ENCODE data around the gene NLRP10. TPM values are rescaled to one million over a fixed set of nuclear protein-coding genes. Genes with fewer than 3 reads are reported as not detected.

Gene NLRP10
- under 0.01 and 3.4 TPM in 2 replicates for total RNA-seq

DNA sequence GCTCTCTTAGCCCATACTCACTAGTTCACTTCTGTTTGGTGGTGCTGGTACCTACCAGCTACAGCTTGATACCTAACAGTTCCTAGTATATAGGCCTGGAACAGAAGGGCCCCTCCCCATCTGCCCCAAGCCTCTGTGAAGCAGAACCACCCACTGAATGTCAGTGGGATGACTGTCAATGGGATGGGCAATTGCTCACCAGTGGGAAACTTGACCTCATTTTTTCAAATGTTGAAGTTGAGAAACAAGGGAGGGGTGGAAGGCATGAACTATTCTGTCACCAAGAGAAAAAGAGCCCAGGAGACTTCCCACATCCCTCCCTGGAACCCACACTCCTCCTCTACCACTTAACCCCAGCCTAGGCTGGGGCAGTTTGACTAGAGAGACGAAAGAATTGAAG lies at the start of gene NLRP10:
TSS of gene NLRP10 (minus strand) at position 62 of the 400 bp plus-strand sequence. CDS start 1,952 bp downstream, outside the sequence.

DNA sequence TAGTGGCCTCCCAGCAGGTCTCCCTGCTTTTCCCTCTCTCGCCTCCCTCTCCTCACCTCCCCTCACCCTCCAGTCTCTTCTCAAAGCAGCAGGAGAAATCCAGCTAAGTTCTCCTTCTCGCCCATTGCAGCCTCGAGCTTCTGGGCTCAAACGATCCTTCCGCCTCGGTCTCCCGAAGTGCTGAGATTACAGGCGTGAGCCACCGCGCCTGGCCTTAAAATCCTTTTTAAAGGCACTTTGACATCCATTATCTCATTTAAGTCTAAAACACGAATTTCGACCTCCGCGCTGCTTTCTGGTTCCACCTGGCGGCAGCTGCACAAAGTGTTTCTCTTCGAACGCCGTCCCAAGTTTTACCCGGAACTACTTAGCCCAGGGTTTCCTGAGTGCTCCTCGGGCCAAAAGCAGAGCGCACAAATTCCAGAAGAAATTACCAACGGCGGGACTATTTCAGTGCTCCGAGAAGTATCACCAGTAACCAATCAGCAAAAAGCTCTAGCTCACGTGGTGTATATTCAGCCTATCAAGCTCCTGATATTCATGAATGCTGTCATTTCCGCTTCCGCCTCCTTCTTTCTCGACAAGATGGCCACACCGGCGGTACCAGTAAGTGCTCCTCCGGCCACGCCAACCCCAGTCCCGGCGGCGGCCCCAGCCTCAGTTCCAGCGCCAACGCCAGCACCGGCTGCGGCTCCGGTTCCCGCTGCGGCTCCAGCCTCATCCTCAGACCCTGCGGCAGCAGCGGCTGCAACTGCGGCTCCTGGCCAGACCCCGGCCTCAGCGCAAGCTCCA lies 21.7 kb upstream of the NLRP10 start, which contains the start of gene EIF3F:
TSS of gene EIF3F (plus strand) at position 570 of the 792 bp plus-strand sequence. CDS start at position 586, 16 bp downstream.

DNA sequence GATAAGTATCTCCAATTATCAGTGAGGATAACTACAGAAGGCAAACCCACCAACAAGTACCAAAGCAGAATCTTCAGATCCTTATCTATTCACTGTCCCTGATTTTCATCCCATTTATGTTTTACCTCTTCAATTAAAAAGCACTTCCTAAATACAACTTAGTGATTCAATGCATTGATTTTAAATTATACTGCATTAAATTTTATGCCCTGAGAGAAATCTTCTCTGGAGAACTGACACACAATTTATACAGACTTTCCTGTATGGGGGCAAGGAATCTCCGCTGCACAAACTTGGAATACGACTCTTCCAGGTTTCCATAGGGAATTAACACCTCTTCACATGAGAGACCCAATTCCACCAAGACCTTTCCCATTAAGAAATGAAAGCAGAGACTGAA lies 23.6 kb downstream of the NLRP10 start, which contains the start of gene OR10A3:
TSS of gene OR10A3 (minus strand) at position 101 of the 400 bp plus-strand sequence. CDS start 2,188 bp downstream, outside the sequence.

DNA sequence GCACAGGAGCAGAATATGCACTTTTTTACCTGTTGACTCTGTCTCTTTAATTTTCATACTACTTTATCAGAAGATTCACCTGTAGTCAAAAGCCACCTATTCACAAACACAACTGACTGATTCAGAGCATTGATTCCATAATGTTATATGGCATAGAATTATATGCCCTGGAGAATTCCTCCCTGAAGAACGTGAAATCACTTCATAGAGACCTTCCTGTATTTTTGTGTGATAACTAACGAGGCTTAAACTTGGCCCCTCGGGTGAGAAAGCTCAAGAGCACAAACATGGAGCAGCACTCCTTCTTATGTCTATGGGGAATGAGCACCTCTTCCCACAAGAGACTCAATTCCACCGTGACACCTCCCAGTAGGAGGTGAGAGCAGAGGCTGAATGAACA lies 34.1 kb downstream of the NLRP10 start, which contains the start of gene OR10A6:
TSS of gene OR10A6 (minus strand) at position 101 of the 400 bp plus-strand sequence. CDS start 2,606 bp downstream, outside the sequence.

Small RNAs within 50 kb of the gene (small RNA-seq; reads per million reads assigned to genes)
- gene COX6CP5 (ENCODE audit: low replicate concordance) = 0.13 reads per million

Other genes starting within 250 kb of the NLRP10 start
- not detected in 2 replicates for gene OR5P2, start 168.5 kb downstream of the NLRP10 start, total RNA-seq
- gene OR5P3, start 134.6 kb downstream of the NLRP10 start, total RNA-seq = not detected in 2 replicates
- gene OR10A6, start 34.2 kb downstream of the NLRP10 start, total RNA-seq = under 0.01 TPM in 1 of 2 replicates, not detected in the other
- gene OR10A3, start 23.7 kb downstream of the NLRP10 start, total RNA-seq = not detected in 2 replicates
- gene EIF3F, start 21.9 kb upstream of the NLRP10 start, total RNA-seq = 310 and 312 TPM in 2 replicates
- gene TUB, start 115.8 kb upstream of the NLRP10 start, total RNA-seq = 0.57 and 0.88 TPM in 2 replicates
- gene RIC3, start 203.6 kb upstream of the NLRP10 start, total RNA-seq = not detected in 2 replicates